ENCODE results near the gene BEND6.
"Not testable (repeated sequence)": the region's sequence is repeated elsewhere in the genome, so short reads cannot be mapped to it uniquely, and the experiment has no call there.

Gene BEND6

GRCh38 chr6:57040011-57040410 is 85.1 kb downstream of the BEND6 start:
- DNase-seq = no peak

GRCh38 chr6:57044061-57044460 is 89.2 kb downstream of the BEND6 start:
- DNase-seq = not testable (repeated sequence)

- DNase-seq = no peak
Observed at GRCh38 chr6:57044568-57044967, 89.7 kb downstream of the BEND6 start.

- peak; percentile 62 for DNase-seq
Observed at GRCh38 chr6:57046332-57047256, 91.7 kb downstream of the BEND6 start, which contains the start of gene KIAA1586. Gene KIAA1586 (plus strand): TSS chr6:57046693. CDS start chr6:57046756, 63 bp downstream.

- DNase-seq = not testable (repeated sequence)
Observed at GRCh38 chr6:57047257-57047585, 92.3 kb downstream of the BEND6 start.

GRCh38 chr6:57047859-57048258 is 93.0 kb downstream of the BEND6 start:
- DNase-seq = not testable (repeated sequence)

- no peak for DNase-seq
Observed at GRCh38 chr6:57048577-57048976, 93.7 kb downstream of the BEND6 start.

- DNase-seq = no peak
Observed at GRCh38 chr6:57063847-57064246, 108.9 kb downstream of the BEND6 start.

GRCh38 chr6:57064809-57065208 is 109.9 kb downstream of the BEND6 start:
- DNase-seq = no peak

- DNase-seq = no peak
Observed at GRCh38 chr6:57068061-57068460, 113.2 kb downstream of the BEND6 start.

- no peak for DNase-seq
Observed at GRCh38 chr6:57069228-57069627, 114.3 kb downstream of the BEND6 start.

GRCh38 chr6:57069920-57070331 is 115.0 kb downstream of the BEND6 start:
- DNase-seq = no peak

GRCh38 chr6:57072108-57072507 is 117.2 kb downstream of the BEND6 start:
- DNase-seq = no peak

GRCh38 chr6:57074383-57074782 is 119.5 kb downstream of the BEND6 start:
- DNase-seq = no peak

GRCh38 chr6:57075092-57075491 is 120.2 kb downstream of the BEND6 start:
- DNase-seq = no peak
